GM12878 (cell line): Measurements from ENCODE around the gene FKBP11. TPM values are rescaled to one million over a fixed set of nuclear protein-coding genes. Genes with fewer than 3 reads are reported as not detected.
A peak's percentile ranks its signal among the peaks of the same experiment; 100 is the strongest.

Experiments
- ATAC-seq: fragments of 200-7000 bp; cut with Tn5 transposase; 3 replicates; pipeline ENCODE4 v1.9.1; 2020; ENCODE audit warnings: mild to moderate bottlenecking, moderate library complexity
- BruUV-seq: library from RNA; stranded (reverse); fragments of 400-500 nt; replicated peaks from 2 replicates; lab custom pipeline; 2021; lab: Mats Ljungman, UMichigan
- CTCF ChIA-PET: fragments of 300-600 bp; sonication (Branson Sonifier 250); formaldehyde crosslinking; extraction: SDS; loops from one replicate; lab custom pipeline; 2021; ENCODE audit warnings: inconsistent platforms; lab: Yijun Ruan, JAX
- POLR2A ChIA-PET: fragments of 350-600 bp; formaldehyde crosslinking; extraction: SDS; loops from one replicate; lab custom pipeline; 2021; ENCODE audit warnings: inconsistent platforms; lab: Charles Lee
- RAD21 ChIA-PET: fragments of 300-600 bp; sonication (Branson Sonifier 250); formaldehyde crosslinking; loops from one replicate; lab custom pipeline; 2023; ENCODE audit warnings: antibody characterized with exemption; ENCODE audit not compliant: unreplicated experiment; lab: Charles Lee
- SMC1A ChIA-PET: fragments of 300-600 bp; sonication (Branson Sonifier 250); formaldehyde crosslinking; loops from one replicate; lab custom pipeline; 2023; ENCODE audit not compliant: unreplicated experiment, uncharacterized antibody; lab: Charles Lee
- DNase-seq: peaks from one replicate; pipeline ENCODE4 v3.0.0-alpha.2; 2011; ENCODE audit warnings: low read depth, low spot score
- FAIRE-seq: peaks from 3 replicates; lab custom pipeline; 2011; peaks lifted over from hg19 to GRCh38; lab: Jason Lieb, UNC
- H2AFZ ChIP-seq: 2 replicates; pipeline ENCODE4 v1.6.0; 2011; ENCODE audit warnings: low read depth, low read length, control low read depth; ENCODE audit not compliant: control insufficient read depth
- H3K27ac ChIP-seq: 2 replicates; pipeline ENCODE4 v1.5.1; 2011; ENCODE audit warnings: control low read depth; ENCODE audit not compliant: control insufficient read depth, insufficient read depth
- H3K27me3 ChIP-seq, 2 experiments: replicated peaks in 1 of 2; 2 replicates each; pipeline versions ENCODE4 v1.6.0 to v1.6.1; 2011; ENCODE audit warnings: low read length in 1 of 2; ENCODE audit not compliant: control insufficient read depth in 2 of 2, insufficient read depth in 2 of 2
- H3K36me3 ChIP-seq, 2 experiments: 2 replicates each; pipeline ENCODE4 v1.5.1; 2011; ENCODE audit warnings: low read length in 1 of 2; ENCODE audit not compliant: control insufficient read depth in 2 of 2, insufficient read depth in 2 of 2
- H3K4me1 ChIP-seq: 2 replicates; pipeline ENCODE4 v1.6.1; 2011; ENCODE audit warnings: mild to moderate bottlenecking, low read length, moderate library complexity, mixed read lengths; ENCODE audit not compliant: control insufficient read depth, insufficient read depth
- H3K4me2 ChIP-seq: 2 replicates; pipeline ENCODE4 v1.6.0; 2011; ENCODE audit warnings: control low read depth; ENCODE audit not compliant: control insufficient read depth, insufficient read depth
- H3K4me3 ChIP-seq: fragments of 200-600 bp; sonication (generic); 2 replicates; pipeline ENCODE4 v1.5.1; 2016
- H3K79me2 ChIP-seq: 2 replicates; pipeline ENCODE4 v1.6.0; 2011; ENCODE audit warnings: low read length; ENCODE audit not compliant: control insufficient read depth, insufficient read depth
- H3K9ac ChIP-seq: 2 replicates; pipeline ENCODE4 v1.8.0; 2011; ENCODE audit warnings: low read length, control low read depth, mixed read lengths; ENCODE audit not compliant: control insufficient read depth, insufficient read depth
- H3K9me3 ChIP-seq: replicated peaks from 3 replicates; pipeline ENCODE4 v1.5.1; 2011; ENCODE audit warnings: mild to moderate bottlenecking, low read length; ENCODE audit not compliant: control insufficient read depth, insufficient read depth
- H4K20me1 ChIP-seq: 2 replicates; pipeline ENCODE4 v1.6.0; 2011; ENCODE audit not compliant: control insufficient read depth, insufficient read depth
- MEF2B ChIP-seq: fragments of 450-650 bp; IDR thresholded peaks from 2 replicates; pipeline ENCODE4 v1.6.1; 2018; ENCODE audit warnings: mild to moderate bottlenecking, moderate library complexity; ENCODE audit not compliant: partially characterized antibody, poor library complexity, severe bottlenecking
- MXI1 ChIP-seq: fragments of 150-350 bp; IDR thresholded peaks from 2 replicates; pipeline ENCODE4 v1.6.1; 2011; ENCODE audit warnings: low read depth, mild to moderate bottlenecking, inconsistent platforms, low read length, improper control_type of control experiment
- SPI1 ChIP-seq: IDR thresholded peaks from 2 replicates; pipeline ENCODE4 v1.6.1; 2011; ENCODE audit warnings: low read depth, mild to moderate bottlenecking, low read length, moderate library complexity, borderline replicate concordance; ENCODE audit not compliant: insufficient read depth
- WGBS: methylation state at CpG from one replicate; pipeline ENCODE4 v1.1.6; 2016; ENCODE audit warnings: low lambda C conversion rate; ENCODE audit not compliant: insufficient replicate concordance, insufficient coverage; ENCODE audit errors: missing lambda C conversion rate; 5-methylcytosine and 5-hydroxymethylcytosine counted together
- in situ Hi-C: fragments of 300-500 bp; cut with MboI; formaldehyde crosslinking; loops from 9 replicates; pipeline ENCODE4 v1.14.3; 2018; ENCODE audit warnings: mixed read lengths
- intact Hi-C: fragments of 100-400 bp; cut with micrococcal nuclease; formaldehyde crosslinking; loops from one replicate; pipeline ENCODE4 v1.14.2; 2022; ENCODE audit not compliant: unreplicated experiment
- polyA plus RNA-seq, 11 experiments: library from polyadenylated mRNA; depleted of rRNA in 4 of 11; unstranded in 6 of 11; stranded (reverse) in 5 of 11; fragments of >200 nt; fragmentation: Nextera tagmentation in 4 of 11; fragmentation: Illumina TruSeq in 1 of 11; extraction: Ambion mirVana in 4 of 11; extraction: Trizol in 1 of 11; gene quantifications; 1 replicate in 1 of 11; 2 replicates in 10 of 11; pipeline versions ENCODE4 v1.2.1 to v1.2.3, GENCODE V29; 2011 to 2016; ENCODE audit warnings: inconsistent platforms in 2 of 11, missing spikeins in 2 of 11, low read depth in 1 of 11
- total RNA-seq, 4 experiments: library from RNA; depleted of rRNA in 3 of 4; stranded (reverse); fragments of >200 nt in 3 of 4; fragmentation: Illumina TruSeq in 1 of 4; extraction: Trizol in 1 of 4; gene quantifications; 2 replicates each; pipeline versions ENCODE4 v1.2.1 to v1.2.3, GENCODE V29; 2013 to 2021
- TF ChIP-seq, protein P1 (sequence below): fragments of 450-650 bp; IDR thresholded peaks from 2 replicates; pipeline ENCODE4 v1.6.1; 2017; ENCODE audit warnings: antibody characterized with exemption, mild to moderate bottlenecking, moderate library complexity
- TF ChIP-seq, protein P2 (sequence below): IDR thresholded peaks from 2 replicates; pipeline ENCODE4 v1.6.1; 2012; ENCODE audit warnings: low read depth, low read length, improper control_type of control experiment

FKBP11 gene
- total and polyA plus RNA-seq, 10 of the 15 experiments (the other 5 are each of a cell fraction or from before 2014, with no cell fraction given), result 25.0 to 135 (median 56.5) TPM

DNA sequence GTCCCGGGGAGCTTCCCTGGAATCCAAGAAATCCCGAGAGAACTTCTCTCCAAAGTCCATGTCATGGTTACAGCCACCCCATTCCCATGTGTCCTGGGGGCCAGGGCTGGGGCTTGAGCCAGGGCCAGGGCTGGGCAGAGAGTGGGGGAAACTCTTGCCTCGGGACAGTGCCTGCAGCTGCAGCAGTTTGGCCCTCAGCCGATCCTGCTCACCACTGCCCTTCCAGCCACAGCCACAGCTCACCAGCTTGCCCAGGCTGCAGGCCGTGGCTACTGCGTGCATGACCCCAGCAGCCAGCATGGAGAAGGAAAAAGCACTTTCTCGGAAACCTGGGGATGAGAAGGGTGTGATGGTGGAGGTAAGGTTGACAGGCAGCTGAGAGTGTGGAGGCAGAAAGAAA, 42.7 kb upstream of the FKBP11 start (continued):
- TF ChIP-seq, protein P1, sequence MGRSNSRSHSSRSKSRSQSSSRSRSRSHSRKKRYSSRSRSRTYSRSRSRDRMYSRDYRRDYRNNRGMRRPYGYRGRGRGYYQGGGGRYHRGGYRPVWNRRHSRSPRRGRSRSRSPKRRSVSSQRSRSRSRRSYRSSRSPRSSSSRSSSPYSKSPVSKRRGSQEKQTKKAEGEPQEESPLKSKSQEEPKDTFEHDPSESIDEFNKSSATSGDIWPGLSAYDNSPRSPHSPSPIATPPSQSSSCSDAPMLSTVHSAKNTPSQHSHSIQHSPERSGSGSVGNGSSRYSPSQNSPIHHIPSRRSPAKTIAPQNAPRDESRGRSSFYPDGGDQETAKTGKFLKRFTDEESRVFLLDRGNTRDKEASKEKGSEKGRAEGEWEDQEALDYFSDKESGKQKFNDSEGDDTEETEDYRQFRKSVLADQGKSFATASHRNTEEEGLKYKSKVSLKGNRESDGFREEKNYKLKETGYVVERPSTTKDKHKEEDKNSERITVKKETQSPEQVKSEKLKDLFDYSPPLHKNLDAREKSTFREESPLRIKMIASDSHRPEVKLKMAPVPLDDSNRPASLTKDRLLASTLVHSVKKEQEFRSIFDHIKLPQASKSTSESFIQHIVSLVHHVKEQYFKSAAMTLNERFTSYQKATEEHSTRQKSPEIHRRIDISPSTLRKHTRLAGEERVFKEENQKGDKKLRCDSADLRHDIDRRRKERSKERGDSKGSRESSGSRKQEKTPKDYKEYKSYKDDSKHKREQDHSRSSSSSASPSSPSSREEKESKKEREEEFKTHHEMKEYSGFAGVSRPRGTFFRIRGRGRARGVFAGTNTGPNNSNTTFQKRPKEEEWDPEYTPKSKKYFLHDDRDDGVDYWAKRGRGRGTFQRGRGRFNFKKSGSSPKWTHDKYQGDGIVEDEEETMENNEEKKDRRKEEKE, result no peak
- TF ChIP-seq, protein P2, sequence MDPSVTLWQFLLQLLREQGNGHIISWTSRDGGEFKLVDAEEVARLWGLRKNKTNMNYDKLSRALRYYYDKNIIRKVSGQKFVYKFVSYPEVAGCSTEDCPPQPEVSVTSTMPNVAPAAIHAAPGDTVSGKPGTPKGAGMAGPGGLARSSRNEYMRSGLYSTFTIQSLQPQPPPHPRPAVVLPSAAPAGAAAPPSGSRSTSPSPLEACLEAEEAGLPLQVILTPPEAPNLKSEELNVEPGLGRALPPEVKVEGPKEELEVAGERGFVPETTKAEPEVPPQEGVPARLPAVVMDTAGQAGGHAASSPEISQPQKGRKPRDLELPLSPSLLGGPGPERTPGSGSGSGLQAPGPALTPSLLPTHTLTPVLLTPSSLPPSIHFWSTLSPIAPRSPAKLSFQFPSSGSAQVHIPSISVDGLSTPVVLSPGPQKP, result no peak
- no peak for TF ChIP-seq MXI1

DNA sequence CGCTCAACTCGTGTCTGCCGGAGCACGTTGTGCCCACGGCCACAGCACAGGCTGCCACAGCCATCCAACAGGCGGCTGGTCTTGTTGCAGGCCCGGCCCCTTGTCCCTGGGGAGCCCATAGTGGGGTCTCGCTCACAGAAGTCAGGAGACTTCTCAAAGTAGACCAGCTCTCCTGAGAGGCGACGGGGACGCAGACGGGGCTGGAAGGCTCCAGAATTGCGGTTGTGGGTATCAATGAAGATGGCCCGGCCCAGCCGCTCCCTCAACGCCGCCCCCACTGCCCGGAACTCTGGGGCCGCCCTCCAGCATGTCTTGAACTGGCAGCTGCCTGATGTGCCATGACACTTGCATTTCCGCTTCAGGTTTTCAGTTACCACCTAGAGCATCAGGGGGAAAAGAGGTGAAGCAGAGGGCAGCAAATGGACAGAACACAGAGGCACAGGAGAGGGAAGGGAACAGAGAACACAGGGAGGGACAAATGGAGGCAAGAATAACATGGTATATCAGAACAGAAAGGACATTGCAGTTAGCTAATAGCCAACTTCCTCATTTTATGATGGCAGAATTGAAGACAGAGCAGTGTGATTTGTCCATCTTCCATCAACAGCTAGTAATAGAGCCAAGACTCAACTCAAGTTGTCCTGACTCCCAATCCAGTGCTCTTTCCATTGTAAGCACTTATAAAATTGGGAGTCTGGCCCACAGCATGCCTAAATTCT, 41.0 kb upstream of the FKBP11 start:
- Histone ChIP-seq H3K27ac (no peak overlapping the region), H3K4me1 (peaks cover 36% of the 10 kb centered on the region), H3K4me3 (no peak overlapping the region), H3K9me3 (no peaks in the 10 kb centered on the region), H3K27me3 (peaks cover 3 to 8% of the 10 kb centered on the region in 2 experiments; a peak in 3 of 4 replicates), H4K20me1 (no peaks in the 10 kb centered on the region), H3K79me2 (no peaks in the 10 kb centered on the region), H2AFZ (no peak overlapping the region), H3K36me3 (no peaks in the 10 kb centered on the region), H3K9ac (no peak overlapping the region), H3K4me2 (no peak overlapping the region)
- ATAC-seq (0 out of 3 replicates have a peak, but pooled peaks have one; percentile 14), FAIRE-seq (peak; percentile 31), DNase-seq (no peak)
- WGBS, result 33% methylated on average over 20 of the region's 20 CpGs
- BruUV-seq, result no TSS peak
- no peak for TF ChIP-seq MEF2B
- peak; percentile 76 for TF ChIP-seq SPI1
- ChIA-PET CTCF (interaction anchor here (0.9 to 5.9 kb wide), 14 partner anchors 9 to 113 kb away, joined by 3 to 65 read pairs (median 5); partner anchors contain the start of genes ARF3, FKBP11, RND1 and WNT1), RAD21 (interaction anchor here (1.0 to 1.8 kb wide), 6 partner anchors 9 to 113 kb away, joined by 3 to 7 read pairs (median 4); partner anchors contain the start of genes ARF3 and WNT1), POLR2A (interaction anchor here (0.6 to 7.4 kb wide), 6 partner anchors 11 to 232 kb away, joined by 3 to 86 read pairs (median 3); partner anchors contain the start of genes ARF3 and FKBP11), SMC1A (interaction anchor here (0.7 to 3.8 kb wide), 6 partner anchors 9 to 139 kb away, joined by 3 to 17 read pairs (median 4); partner anchors contain the start of gene ARF3)
- intact Hi-C loops, result no loop called here
- in situ Hi-C loops, result no loop called here
